Neuronal stem cell (in vitro differentiated cells): ENCODE data around the gene VTI1A.
A peak's percentile ranks its signal among the peaks of the same experiment; 100 is the strongest.

ENCODE experiments used
- DNase-seq: peaks from one replicate; pipeline ENCODE4 v3.0.0-alpha.2; 2013; ENCODE audit warnings: low spot score
- H2AFZ ChIP-seq: one replicate; pipeline ENCODE4 v1.6.1; 2013; ENCODE audit warnings: mild to moderate bottlenecking, low read length, inconsistent platforms
- H2AK5ac ChIP-seq: 2 replicates; pipeline ENCODE4 v1.6.1; 2013; ENCODE audit warnings: low read depth, mild to moderate bottlenecking, inconsistent platforms, low read length, moderate library complexity, mixed read lengths
- H2BK120ac ChIP-seq: 2 replicates; pipeline ENCODE4 v1.6.1; 2013; ENCODE audit warnings: low read depth, mild to moderate bottlenecking, inconsistent platforms, low read length, moderate library complexity, mixed read lengths
- H2BK12ac ChIP-seq: one replicate; pipeline ENCODE4 v1.6.1; 2013; ENCODE audit warnings: low read length, inconsistent platforms
- H2BK15ac ChIP-seq: 2 replicates; pipeline ENCODE4 v1.6.1; 2013; ENCODE audit warnings: mild to moderate bottlenecking, low read length, inconsistent platforms, mixed read lengths
- H2BK5ac ChIP-seq: one replicate; pipeline ENCODE4 v1.6.1; 2013; ENCODE audit warnings: inconsistent platforms, mild to moderate bottlenecking, low read length, moderate library complexity
- H3K14ac ChIP-seq: one replicate; pipeline ENCODE4 v1.6.1; 2013; ENCODE audit warnings: low read length, inconsistent platforms
- H3K18ac ChIP-seq: 2 replicates; pipeline ENCODE4 v1.6.1; 2013; ENCODE audit warnings: low read length, inconsistent platforms
- H3K23ac ChIP-seq: 2 replicates; pipeline ENCODE4 v1.6.1; 2013; ENCODE audit warnings: low read depth, mild to moderate bottlenecking, mixed read lengths, low read length, inconsistent platforms; ENCODE audit not compliant: poor library complexity
- H3K27ac ChIP-seq: replicated peaks from 3 replicates; pipeline ENCODE4 v1.5.1; 2013; ENCODE audit warnings: low read length, inconsistent platforms
- H3K27me3 ChIP-seq, 3 experiments: 2 replicates each; pipeline ENCODE4 v1.6.1; 2013; ENCODE audit warnings: low read length in 3 of 3, mild to moderate bottlenecking in 2 of 3, inconsistent platforms in 1 of 3, low read depth in 1 of 3, mixed read lengths in 1 of 3, moderate library complexity in 1 of 3; ENCODE audit not compliant: control insufficient read depth in 3 of 3, insufficient read depth in 3 of 3
- H3K36me3 ChIP-seq, 2 donors: replicated peaks in 1 of 2; 2 replicates each; pipeline ENCODE4 v1.6.1; 2013; ENCODE audit warnings: low read length in 2 of 2; ENCODE audit not compliant: control insufficient read depth in 2 of 2, insufficient read depth in 2 of 2
- H3K4ac ChIP-seq: 2 replicates; pipeline ENCODE4 v1.6.1; 2013; ENCODE audit warnings: inconsistent platforms, mild to moderate bottlenecking, low read length, moderate library complexity
- H3K4me1 ChIP-seq, 2 donors: 1 replicate in 1 of 2; 2 replicates in 1 of 2; pipeline ENCODE4 v1.6.1; 2013; ENCODE audit warnings: low read length in 2 of 2, low read depth in 1 of 2; ENCODE audit not compliant: control insufficient read depth in 2 of 2, insufficient read depth in 1 of 2
- H3K4me2 ChIP-seq: one replicate; pipeline ENCODE4 v1.6.1; 2013; ENCODE audit warnings: mild to moderate bottlenecking, low read length, inconsistent platforms; ENCODE audit not compliant: insufficient read depth, poor library complexity, severe bottlenecking
- H3K4me3 ChIP-seq, 2 donors: 2 replicates each; pipeline ENCODE4 v1.5.1; 2013; ENCODE audit warnings: low read length in 2 of 2, mild to moderate bottlenecking in 2 of 2, inconsistent platforms in 1 of 2, moderate library complexity in 1 of 2
- H3K79me1 ChIP-seq: one replicate; pipeline ENCODE4 v1.6.1; 2013; ENCODE audit warnings: low read depth, mild to moderate bottlenecking, inconsistent platforms, low read length, moderate library complexity
- H3K9ac ChIP-seq: one replicate; pipeline ENCODE4 v1.6.1; 2013; ENCODE audit warnings: mild to moderate bottlenecking, low read depth, low read length, inconsistent platforms; ENCODE audit not compliant: poor library complexity
- H3K9me3 ChIP-seq, 2 donors: replicated peaks in 1 of 2; 2 replicates each; pipeline versions ENCODE3 to v1.6.1; 2013; ENCODE audit warnings: low read length in 2 of 2, mild to moderate bottlenecking in 2 of 2, inconsistent platforms in 1 of 2, low read depth in 1 of 2, mixed read lengths in 1 of 2, moderate library complexity in 1 of 2; ENCODE audit not compliant: control insufficient read depth in 2 of 2, insufficient read depth in 1 of 2
- H4K8ac ChIP-seq: one replicate; pipeline ENCODE4 v1.6.1; 2013; ENCODE audit warnings: low read depth, mild to moderate bottlenecking, inconsistent platforms, low read length, moderate library complexity
- H4K91ac ChIP-seq: one replicate; pipeline ENCODE4 v1.6.1; 2013; ENCODE audit warnings: low read length, low read depth, mild to moderate bottlenecking, inconsistent platforms; ENCODE audit not compliant: poor library complexity
- WGBS, 2 donors: extraction: QIAGEN DNeasy Blood & Tissue Kit; methylation state at CpG; one replicate each; pipeline ENCODE4 v1.1.7; 2013; ENCODE audit warnings: missing lambda C conversion rate in 2 of 2, mixed read lengths in 1 of 2; ENCODE audit not compliant: insufficient read length in 2 of 2, insufficient replicate concordance in 1 of 2; ENCODE audit errors: extremely low coverage in 2 of 2; 5-methylcytosine and 5-hydroxymethylcytosine counted together

VTI1A gene

DNA sequence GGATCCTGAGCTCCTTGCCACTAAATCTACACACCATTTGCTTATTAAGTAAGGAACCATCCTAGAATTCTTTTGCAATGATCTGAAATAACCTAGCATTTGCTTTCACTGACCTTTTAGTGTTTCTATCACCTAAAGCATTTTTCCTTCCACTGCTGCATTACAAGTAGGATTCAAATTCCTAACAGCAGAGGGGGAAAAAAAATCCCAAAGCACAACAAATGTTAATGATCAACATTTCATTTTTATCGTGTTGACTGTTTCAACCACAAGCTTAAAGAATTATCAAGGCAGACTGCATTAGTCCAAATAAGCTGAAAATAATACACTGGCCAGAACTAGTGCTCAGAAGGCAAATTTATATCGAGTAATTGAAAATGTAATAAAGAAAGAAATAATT lies 328.4 kb downstream of the VTI1A start:
- Histone ChIP-seq H2BK15ac (no peak overlapping the region), H4K8ac (no peak overlapping the region), H3K4me1 (peaks cover 6 to 14% of the 10 kb centered on the region in 2 donors), H3K9me3 (peaks cover 0 to 12% of the 10 kb centered on the region in 2 donors), H3K14ac (no peak overlapping the region), H3K4ac (no peak overlapping the region), H3K4me3 (no peak overlapping the region), H3K23ac (no peak overlapping the region), H4K91ac (no peak overlapping the region), H2AK5ac (no peak overlapping the region), H2BK120ac (no peak overlapping the region), H3K4me2 (no peak overlapping the region), H3K18ac (no peak overlapping the region), H3K79me1 (no peaks in the 10 kb centered on the region), H2BK5ac (no peak overlapping the region), H3K27ac (no peak overlapping the region), H3K36me3 (no peaks in the 10 kb centered on the region), H2BK12ac (no peak overlapping the region), H2AFZ (no peak overlapping the region), H3K27me3 (no peaks in the 10 kb centered on the region), H3K9ac (no peak overlapping the region)
- DNase-seq: no peak
- no CpG with 5 or more reads among the region's 2 CpGs for WGBS, 2 donors

DNA sequence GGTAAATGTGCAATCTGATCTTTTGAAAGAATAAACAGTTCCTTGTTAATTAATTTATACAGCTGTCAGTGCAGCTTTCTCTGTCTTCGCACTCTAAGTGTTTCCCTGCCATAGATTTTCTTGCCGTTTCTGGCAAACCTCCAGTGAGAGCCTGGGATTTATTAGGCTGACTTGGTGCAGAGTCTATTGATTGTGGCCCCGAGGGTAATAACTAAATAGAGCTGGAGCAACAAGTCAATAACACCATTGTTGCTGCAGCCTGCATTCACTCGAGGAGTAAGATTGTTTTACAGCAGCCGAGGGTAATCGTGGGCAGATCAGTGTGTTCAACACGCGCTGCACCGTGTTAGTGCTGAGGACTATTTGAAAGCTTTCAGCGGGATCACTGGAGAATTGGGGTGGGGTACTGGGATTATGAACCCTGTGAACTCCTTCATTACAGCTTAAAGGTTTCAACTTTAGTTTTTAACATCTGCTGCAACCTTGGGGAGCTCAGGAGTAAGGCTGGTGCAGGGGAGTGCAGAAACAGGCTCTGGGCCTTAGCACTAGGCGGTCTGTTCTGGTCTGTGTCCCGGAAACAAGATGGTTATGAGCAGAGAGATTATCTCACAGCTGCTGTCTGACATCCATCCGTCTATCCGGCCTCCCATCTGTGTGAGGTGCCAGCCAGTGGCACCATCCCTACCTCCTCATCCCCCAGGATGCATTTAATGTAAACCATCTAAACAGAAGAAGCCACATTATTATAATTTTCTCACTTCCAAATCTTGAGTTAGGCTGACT lies 329.1 kb downstream of the VTI1A start:
- no peaks in the 10 kb centered on the region for H3K27me3 ChIP-seq
- H3K27ac ChIP-seq: no peak overlapping the region
- peak overlapping the region; percentile 46 for H2AFZ ChIP-seq
- no peak overlapping the region for H2BK15ac ChIP-seq
- H3K4me3 ChIP-seq: no peak overlapping the region
- H3K18ac ChIP-seq: peak overlapping the region; percentile 35
- H2BK12ac ChIP-seq: no peak overlapping the region
- no peak overlapping the region for H2BK5ac ChIP-seq
- DNase-seq: no peak
- H3K36me3 ChIP-seq: no peaks in the 10 kb centered on the region
- no peak overlapping the region for H3K14ac ChIP-seq
- H3K9me3 ChIP-seq: peaks cover 0 to 12% of the 10 kb centered on the region in 2 donors
- H2BK120ac ChIP-seq: no peak overlapping the region
- H3K9ac ChIP-seq: no peak overlapping the region
- peaks cover 6 to 14% of the 10 kb centered on the region in 2 donors for H3K4me1 ChIP-seq
- H4K8ac ChIP-seq: no peak overlapping the region
- WGBS, 2 donors: no CpG with 5 or more reads among the region's 14 CpGs
- H2AK5ac ChIP-seq: no peak overlapping the region
- H4K91ac ChIP-seq: no peak overlapping the region
- no peaks in the 10 kb centered on the region for H3K79me1 ChIP-seq
- no peak overlapping the region for H3K4ac ChIP-seq
- H3K4me2 ChIP-seq: no peak overlapping the region
- H3K23ac ChIP-seq: no peak overlapping the region

DNA sequence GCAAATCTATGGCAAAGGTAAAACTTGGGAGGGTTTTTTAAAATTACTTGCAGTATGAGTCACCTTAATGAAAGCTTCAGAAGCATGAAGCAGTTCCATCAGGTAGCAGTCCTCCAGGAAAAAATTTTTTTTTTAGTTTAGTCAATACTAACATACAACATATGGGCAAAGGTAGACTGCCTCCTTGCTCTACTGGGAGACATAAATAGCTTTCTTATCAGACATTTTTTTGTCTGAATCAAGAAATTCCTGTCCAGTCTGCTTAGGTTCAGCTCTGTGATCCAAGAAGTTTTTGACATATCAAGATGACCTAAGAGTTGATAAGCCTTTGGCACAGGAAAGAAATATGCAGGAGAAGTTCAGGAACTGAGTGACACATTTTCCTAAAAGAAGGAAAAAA lies 331.6 kb downstream of the VTI1A start:
- H3K9me3 ChIP-seq: no peaks in the 10 kb centered on the region
- H2AK5ac ChIP-seq: no peak overlapping the region
- no peak for DNase-seq
- peaks cover 9 to 16% of the 10 kb centered on the region in 2 donors for H3K4me1 ChIP-seq
- no peaks in the 10 kb centered on the region for H3K36me3 ChIP-seq
- H3K14ac ChIP-seq: no peak overlapping the region
- H4K8ac ChIP-seq: no peak overlapping the region
- H2BK5ac ChIP-seq: no peak overlapping the region
- no peak overlapping the region for H3K23ac ChIP-seq
- H3K4ac ChIP-seq: no peak overlapping the region
- no peak overlapping the region for H2BK15ac ChIP-seq
- no peak overlapping the region for H3K27ac ChIP-seq
- no peak overlapping the region for H2BK120ac ChIP-seq
- H3K4me2 ChIP-seq: no peak overlapping the region
- H3K79me1 ChIP-seq: no peaks in the 10 kb centered on the region
- H3K18ac ChIP-seq: no peak overlapping the region
- H3K27me3 ChIP-seq: no peaks in the 10 kb centered on the region
- no peak overlapping the region for H3K4me3 ChIP-seq
- no peak overlapping the region for H4K91ac ChIP-seq
- H2BK12ac ChIP-seq: no peak overlapping the region
- H2AFZ ChIP-seq: no peak overlapping the region
- H3K9ac ChIP-seq: no peak overlapping the region

DNA sequence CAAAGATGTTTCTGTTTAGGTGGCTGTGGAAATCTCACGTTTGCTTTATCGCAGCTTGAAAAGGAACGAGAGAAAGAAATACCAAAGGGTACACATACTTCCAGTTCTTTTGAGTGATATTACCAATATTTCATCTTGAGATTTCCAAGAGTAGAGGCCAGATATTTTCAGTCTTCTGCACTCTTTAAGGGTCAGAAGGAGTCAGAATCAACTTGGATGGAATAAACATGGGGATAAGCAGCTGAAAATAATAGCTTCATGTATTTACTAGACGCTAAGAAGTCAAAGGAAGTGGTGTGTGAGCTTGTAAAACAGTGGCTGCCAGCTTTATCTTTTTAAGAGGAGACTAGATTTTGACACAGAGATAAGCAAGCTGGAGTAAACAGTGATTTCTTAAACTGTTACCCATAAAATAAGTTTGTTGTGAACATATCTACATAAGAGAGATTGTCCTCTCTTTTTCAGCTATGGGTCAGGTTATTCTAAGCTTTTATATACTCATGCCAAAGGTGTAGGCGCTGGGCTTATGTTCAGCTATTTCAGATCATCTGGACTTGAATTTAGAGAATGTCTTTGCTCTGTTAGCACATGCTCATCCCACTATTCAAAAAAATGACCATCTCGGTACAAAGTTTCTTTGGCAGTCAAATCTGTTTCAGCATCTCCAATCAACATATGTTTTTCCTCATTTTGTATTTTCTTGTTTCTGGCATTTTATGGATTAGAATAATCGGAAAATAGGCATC lies 332.2 kb downstream of the VTI1A start:
- no peak overlapping the region for H2AK5ac ChIP-seq
- H2BK5ac ChIP-seq: no peak overlapping the region
- no peak for DNase-seq
- no peak overlapping the region for H3K27ac ChIP-seq
- no peak overlapping the region for H3K4me2 ChIP-seq
- no peaks in the 10 kb centered on the region for H3K27me3 ChIP-seq
- H2BK12ac ChIP-seq: no peak overlapping the region
- H3K23ac ChIP-seq: no peak overlapping the region
- no peak overlapping the region for H2BK15ac ChIP-seq
- H3K36me3 ChIP-seq: no peaks in the 10 kb centered on the region
- peaks cover 10 to 22% of the 10 kb centered on the region in 2 donors for H3K4me1 ChIP-seq
- no peak overlapping the region for H4K8ac ChIP-seq
- H3K14ac ChIP-seq: no peak overlapping the region
- WGBS, 2 donors: no CpG with 5 or more reads among the region's 7 CpGs
- H3K4me3 ChIP-seq: no peak overlapping the region
- H2BK120ac ChIP-seq: no peak overlapping the region
- H4K91ac ChIP-seq: no peak overlapping the region
- H3K9ac ChIP-seq: no peak overlapping the region
- no peaks in the 10 kb centered on the region for H3K9me3 ChIP-seq
- H2AFZ ChIP-seq: no peak overlapping the region
- H3K79me1 ChIP-seq: no peaks in the 10 kb centered on the region
- no peak overlapping the region for H3K4ac ChIP-seq
- H3K18ac ChIP-seq: no peak overlapping the region
